PC-9 (cell line): ENCODE results near the gene NKIRAS1. TPM values are rescaled to one million over a fixed set of nuclear protein-coding genes. Genes with fewer than 3 reads are reported as not detected.
"Not testable (repeated sequence)": the region's sequence is repeated elsewhere in the genome, so short reads cannot be mapped to it uniquely, and the experiment has no call there.

Source experiments
- BruUV-seq: library from RNA; stranded (reverse); fragments of 400-500 nt; replicated peaks from 2 replicates; lab custom pipeline; 2021; lab: Mats Ljungman, UMichigan
- CTCF ChIA-PET: fragments of 300-600 bp; sonication (Branson Sonifier 250); formaldehyde crosslinking; loops from one replicate; lab custom pipeline; 2022; ENCODE audit warnings: antibody characterized with exemption; lab: Charles Lee
- POLR2A ChIA-PET: fragments of 300-600 bp; sonication (Branson Sonifier 250); formaldehyde crosslinking; loops from one replicate; lab custom pipeline; 2022; ENCODE audit warnings: antibody characterized with exemption; ENCODE audit not compliant: unreplicated experiment; lab: Charles Lee
- DNase-seq, 2 experiments: peaks; one replicate each; pipeline versions ENCODE4 v3.0.0 to v3.0.0-alpha.2; 2015 to 2022; ENCODE audit warnings: mixed read lengths in 1 of 2
- H2AFZ ChIP-seq: fragments of 200-600 bp; sonication (generic); 2 replicates; pipeline ENCODE4 v1.8.1; 2017; ENCODE audit warnings: antibody characterized with exemption
- H3F3A ChIP-seq: fragments of 200-600 bp; sonication (generic); 2 replicates; pipeline ENCODE4 v1.8.1; 2017; ENCODE audit warnings: antibody characterized with exemption, mild to moderate bottlenecking, low read depth; ENCODE audit not compliant: insufficient read depth
- H3K27ac ChIP-seq: fragments of 200-600 bp; sonication (generic); 2 replicates; pipeline ENCODE4 v1.6.1; 2016; ENCODE audit warnings: mixed run types
- H3K27me3 ChIP-seq: fragments of 200-600 bp; sonication (generic); 2 replicates; pipeline ENCODE4 v1.6.1; 2016; ENCODE audit warnings: low read depth, mixed run types; ENCODE audit not compliant: insufficient read depth
- H3K36me3 ChIP-seq: fragments of 200-600 bp; sonication (generic); 2 replicates; pipeline ENCODE4 v1.6.1; 2016; ENCODE audit warnings: low read depth, mixed run types
- H3K4me1 ChIP-seq: fragments of 200-600 bp; sonication (generic); replicated peaks from 2 replicates; pipeline ENCODE4 v1.6.1; 2016; ENCODE audit warnings: mixed run types; ENCODE audit not compliant: insufficient read depth
- H3K4me2 ChIP-seq: fragments of 200-600 bp; sonication (generic); 2 replicates; pipeline ENCODE4 v1.6.1; 2017; ENCODE audit warnings: mixed run types
- H3K4me3 ChIP-seq: fragments of 200-600 bp; sonication (generic); 2 replicates; pipeline ENCODE4 v1.6.1; 2016; ENCODE audit warnings: mixed run types
- H3K79me2 ChIP-seq: fragments of 200-600 bp; sonication (generic); 2 replicates; pipeline ENCODE4 v1.6.1; 2017; ENCODE audit warnings: low read depth, mixed run types
- H3K9me2 ChIP-seq: fragments of 200-600 bp; sonication (generic); 2 replicates; pipeline ENCODE4 v1.8.1; 2017; ENCODE audit warnings: mild to moderate bottlenecking; ENCODE audit not compliant: insufficient read depth
- H3K9me3 ChIP-seq: fragments of 200-600 bp; sonication (generic); 2 replicates; pipeline ENCODE4 v1.8.1; 2016; ENCODE audit warnings: low read depth; ENCODE audit not compliant: insufficient read depth
- H4K20me1 ChIP-seq: fragments of 200-600 bp; sonication (generic); 2 replicates; pipeline ENCODE4 v1.8.1; 2017; ENCODE audit not compliant: insufficient read depth
- EZH2 ChIP-seq: fragments of 200-600 bp; sonication (generic); IDR thresholded peaks from 2 replicates; pipeline ENCODE4 v1.8.0; 2017; ENCODE audit warnings: antibody characterized with exemption, low read depth
- intact Hi-C: fragments of 100-400 bp; cut with micrococcal nuclease; formaldehyde crosslinking; loops from one replicate; pipeline ENCODE4 v1.10.0; 2022; ENCODE audit not compliant: unreplicated experiment
- total RNA-seq: library from RNA; stranded (reverse); gene quantifications from 2 replicates; pipeline ENCODE4 v1.2.3, GENCODE V29; 2021
- TF ChIP-seq, protein P1 (sequence below): fragments of 200-600 bp; sonication (generic); conservative IDR thresholded peaks from 2 replicates; pipeline ENCODE4 v1.6.1; 2017; ENCODE audit warnings: mixed run types, antibody characterized with exemption, mild to moderate bottlenecking, moderate library complexity

The NKIRAS1 gene
- total RNA-seq, 1 experiment from 2014 or later = 8.6 TPM

DNA sequence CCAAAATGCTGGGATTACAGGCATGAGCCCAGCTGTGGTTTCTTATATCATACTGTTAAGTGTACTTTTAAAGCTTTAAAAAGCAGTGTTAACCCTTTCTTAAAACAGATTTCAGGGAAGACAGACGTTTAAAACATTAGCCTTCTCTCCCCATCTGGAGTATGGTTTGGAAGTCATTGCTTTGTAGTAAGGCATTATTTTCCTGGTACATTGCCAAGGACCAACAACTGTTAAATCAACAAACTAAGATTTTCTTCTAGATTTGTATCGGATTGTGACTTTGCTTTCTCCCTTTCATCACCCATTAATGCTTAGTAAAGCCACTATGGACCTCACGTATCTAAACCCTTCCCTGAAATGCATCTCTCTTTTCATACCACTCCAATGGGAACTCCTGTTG is 60.5 kb downstream of the NKIRAS1 start:
- H3K4me3 ChIP-seq = no peak overlapping the region
- H3K9me3 ChIP-seq = no peaks in the 10 kb centered on the region
- H3K9me2 ChIP-seq = no peaks in the 10 kb centered on the region
- CTCF ChIA-PET = no interaction called here
- H4K20me1 ChIP-seq = peaks cover 95% of the 10 kb centered on the region
- DNase-seq = no peak
- no peak overlapping the region for H3K4me2 ChIP-seq
- no TSS peak for BruUV-seq
- H3K79me2 ChIP-seq = peaks cover 100% of the 10 kb centered on the region
- H3K36me3 ChIP-seq = peaks cover 16% of the 10 kb centered on the region; the same call in 1 of the 2 replicates
- peaks cover 32% of the 10 kb centered on the region for H3K4me1 ChIP-seq
- H2AFZ ChIP-seq = no peak overlapping the region
- intact Hi-C loops = no loop called here
- peaks cover 38% of the 10 kb centered on the region for H3F3A ChIP-seq
- H3K27ac ChIP-seq = peak overlapping the region; percentile 34; the same call in 1 of the 2 replicates
- TF ChIP-seq, protein P1, sequence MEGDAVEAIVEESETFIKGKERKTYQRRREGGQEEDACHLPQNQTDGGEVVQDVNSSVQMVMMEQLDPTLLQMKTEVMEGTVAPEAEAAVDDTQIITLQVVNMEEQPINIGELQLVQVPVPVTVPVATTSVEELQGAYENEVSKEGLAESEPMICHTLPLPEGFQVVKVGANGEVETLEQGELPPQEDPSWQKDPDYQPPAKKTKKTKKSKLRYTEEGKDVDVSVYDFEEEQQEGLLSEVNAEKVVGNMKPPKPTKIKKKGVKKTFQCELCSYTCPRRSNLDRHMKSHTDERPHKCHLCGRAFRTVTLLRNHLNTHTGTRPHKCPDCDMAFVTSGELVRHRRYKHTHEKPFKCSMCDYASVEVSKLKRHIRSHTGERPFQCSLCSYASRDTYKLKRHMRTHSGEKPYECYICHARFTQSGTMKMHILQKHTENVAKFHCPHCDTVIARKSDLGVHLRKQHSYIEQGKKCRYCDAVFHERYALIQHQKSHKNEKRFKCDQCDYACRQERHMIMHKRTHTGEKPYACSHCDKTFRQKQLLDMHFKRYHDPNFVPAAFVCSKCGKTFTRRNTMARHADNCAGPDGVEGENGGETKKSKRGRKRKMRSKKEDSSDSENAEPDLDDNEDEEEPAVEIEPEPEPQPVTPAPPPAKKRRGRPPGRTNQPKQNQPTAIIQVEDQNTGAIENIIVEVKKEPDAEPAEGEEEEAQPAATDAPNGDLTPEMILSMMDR = no peak
- no peak for TF ChIP-seq EZH2
- POLR2A ChIA-PET = no interaction called here
- no peaks in the 10 kb centered on the region for H3K27me3 ChIP-seq

DNA sequence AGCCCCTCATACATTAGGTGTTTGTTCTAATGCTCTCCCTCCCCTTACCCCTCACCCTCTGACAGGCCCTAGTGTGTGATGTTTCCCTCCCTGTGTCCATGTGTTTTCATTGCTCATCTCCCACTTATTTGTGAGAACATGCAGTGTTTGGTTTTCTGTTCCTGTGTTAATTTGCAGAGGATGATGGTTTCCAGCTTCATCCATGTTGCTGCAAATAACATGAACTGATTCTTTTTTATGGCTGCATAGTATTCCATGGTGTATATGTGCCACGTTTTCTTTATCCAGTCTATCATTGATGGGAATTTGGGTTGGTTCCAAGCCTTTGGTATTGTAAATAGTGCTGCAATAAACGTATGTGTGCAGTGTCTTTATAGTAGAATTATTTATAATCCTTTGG is 67.3 kb downstream of the NKIRAS1 start:
- H3K4me2 ChIP-seq, H3K9me2 ChIP-seq, CTCF ChIA-PET, POLR2A ChIA-PET, H3K27ac ChIP-seq, H3K9me3 ChIP-seq, intact Hi-C loops, DNase-seq, H3K27me3 ChIP-seq, H3K4me1 ChIP-seq, BruUV-seq, H3K4me3 ChIP-seq, H2AFZ ChIP-seq: not testable (repeated sequence)
- Histone ChIP-seq H4K20me1 (peaks cover 72% of the 10 kb centered on the region), H3K36me3 (peaks cover 21% of the 10 kb centered on the region), H3F3A (peaks cover 40% of the 10 kb centered on the region), H3K79me2 (peaks cover 98% of the 10 kb centered on the region)

DNA sequence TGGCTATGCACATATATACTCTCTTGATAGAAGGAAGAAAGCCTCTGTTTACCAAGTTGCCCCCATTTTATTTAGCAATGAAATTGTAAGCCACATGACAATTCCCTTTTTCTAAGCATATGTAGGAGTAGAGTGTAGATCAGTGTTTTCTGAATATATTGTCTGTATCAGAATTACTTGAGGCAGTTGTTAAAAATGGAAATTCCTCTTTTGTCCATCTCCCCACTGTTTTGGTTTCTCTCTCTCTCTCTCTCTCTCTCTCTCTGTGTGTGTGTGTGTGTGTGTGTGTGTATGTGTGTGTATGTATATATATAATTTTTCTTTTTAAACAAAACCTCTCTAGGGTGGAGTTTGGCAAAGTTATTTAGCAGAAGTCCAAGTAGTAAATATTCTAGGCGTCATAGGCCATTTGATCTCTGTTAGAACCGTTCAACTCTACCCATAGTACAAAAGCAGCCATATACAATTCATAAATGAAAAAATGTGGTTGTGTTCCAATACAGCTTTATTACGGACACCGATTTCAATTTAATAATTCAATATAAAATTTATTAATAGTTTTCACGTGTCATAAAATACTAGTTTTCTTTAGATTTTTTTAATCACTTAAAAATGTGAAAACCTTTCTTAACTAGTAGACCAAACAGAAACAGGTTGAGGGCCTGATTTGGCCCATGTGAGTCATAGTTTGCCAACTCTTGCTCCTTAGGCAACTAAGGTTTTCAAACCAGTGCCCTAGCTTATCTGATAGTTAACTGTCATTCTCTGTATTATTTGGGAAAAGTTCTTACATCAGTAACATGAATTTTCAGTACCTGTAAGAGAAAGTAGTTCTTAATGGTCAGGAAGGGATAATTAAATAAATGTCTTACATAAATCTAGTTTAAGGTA is 71.2 kb downstream of the NKIRAS1 start:
- no TSS peak for BruUV-seq
- intact Hi-C loops = no loop called here
- ChIA-PET POLR2A (interaction anchor here (0.5 kb wide), 1 partner anchor 77 kb away, joined by 4 read pairs; no protein-coding TSS in a partner anchor), CTCF (no interaction called here)
- no peak for DNase-seq
- no peaks in the 10 kb centered on the region for H3K9me3 ChIP-seq
- peaks cover 73% of the 10 kb centered on the region for H4K20me1 ChIP-seq
- no peak overlapping the region for H2AFZ ChIP-seq
- H3K36me3 ChIP-seq = peaks cover 9% of the 10 kb centered on the region
- TF ChIP-seq EZH2 = no peak
- TF ChIP-seq, protein P1 = no peak
- no peaks in the 10 kb centered on the region for H3K9me2 ChIP-seq
- H3K27me3 ChIP-seq = no peaks in the 10 kb centered on the region
- peaks cover 96% of the 10 kb centered on the region for H3K79me2 ChIP-seq
- 0 out of 2 replicates have a peak overlapping the region, but pooled peaks have one; percentile 6 for H3K27ac ChIP-seq
- no peaks in the 10 kb centered on the region for H3K4me1 ChIP-seq
- no peak overlapping the region for H3K4me3 ChIP-seq
- peaks cover 29% of the 10 kb centered on the region for H3F3A ChIP-seq
- no peak overlapping the region for H3K4me2 ChIP-seq
